GM23338 (cell line): ENCODE results near the gene EPB41L5. TPM values are rescaled to one million over a fixed set of nuclear protein-coding genes. Genes with fewer than 3 reads are reported as not detected.

ENCODE experiments used
- ATAC-seq: fragments of 200-7000 bp; cut with Tn5 transposase; 3 replicates; pipeline ENCODE4 v1.9.1; 2020
- DNase-seq: peaks from one replicate; pipeline ENCODE4 v3.0.0-alpha.2; 2015; ENCODE audit warnings: low spot score
- H2AFZ ChIP-seq: fragments of 200-600 bp; sonication (generic); 2 replicates; pipeline ENCODE4 v1.8.0; 2016; ENCODE audit warnings: antibody characterized with exemption, mild to moderate bottlenecking, moderate library complexity
- H3F3A ChIP-seq: fragments of 200-600 bp; sonication (generic); replicated peaks from 2 replicates; pipeline ENCODE4 v1.8.0; 2017; ENCODE audit warnings: antibody characterized with exemption, mixed run types, low read depth
- H3K27ac ChIP-seq: fragments of 200-600 bp; sonication (generic); 2 replicates; pipeline ENCODE4 v1.6.1; 2016; ENCODE audit warnings: low read depth
- H3K27me3 ChIP-seq: fragments of 200-600 bp; sonication (generic); 2 replicates; pipeline ENCODE4 v1.8.0; 2016; ENCODE audit warnings: mild to moderate bottlenecking, mixed run types, moderate library complexity; ENCODE audit not compliant: insufficient read depth
- H3K36me3 ChIP-seq: fragments of 200-600 bp; sonication (generic); 2 replicates; pipeline ENCODE4 v1.8.0; 2016; ENCODE audit warnings: mild to moderate bottlenecking; ENCODE audit not compliant: insufficient read depth
- H3K4me1 ChIP-seq: fragments of 200-600 bp; sonication (generic); 2 replicates; pipeline ENCODE4 v1.8.0; 2016; ENCODE audit warnings: mild to moderate bottlenecking, moderate library complexity; ENCODE audit not compliant: insufficient read depth
- H3K4me2 ChIP-seq: fragments of 200-600 bp; sonication (generic); 2 replicates; pipeline ENCODE4 v1.7.1; 2017; ENCODE audit warnings: mixed run types
- H3K4me3 ChIP-seq: fragments of 200-600 bp; sonication (generic); 2 replicates; pipeline ENCODE4 v1.6.1; 2016; ENCODE audit warnings: mixed run types
- H3K79me2 ChIP-seq: fragments of 200-600 bp; sonication (generic); replicated peaks from 2 replicates; pipeline ENCODE4 v1.8.0; 2017; ENCODE audit warnings: mild to moderate bottlenecking; ENCODE audit not compliant: insufficient read depth
- H3K9me2 ChIP-seq: fragments of 200-600 bp; sonication (generic); 2 replicates; pipeline ENCODE4 v1.8.0; 2017; ENCODE audit not compliant: insufficient read depth
- H4K20me1 ChIP-seq: fragments of 200-600 bp; sonication (generic); replicated peaks from 2 replicates; pipeline ENCODE4 v1.8.0; 2017; ENCODE audit warnings: mild to moderate bottlenecking; ENCODE audit not compliant: insufficient read depth
- H3K27ac Mint-ChIP-seq: 2 replicates; pipeline ENCODE4 v1.8.0; 2020; ENCODE audit warnings: inconsistent platforms, mild to moderate bottlenecking, moderate library complexity, mixed read lengths
- H3K27me3 Mint-ChIP-seq: 3 replicates; pipeline ENCODE4 v1.8.0; 2022; ENCODE audit warnings: low read depth, mild to moderate bottlenecking, moderate library complexity, mixed read lengths, inconsistent platforms; ENCODE audit not compliant: insufficient read depth, poor library complexity
- H3K36me3 Mint-ChIP-seq: 3 replicates; pipeline ENCODE4 v1.8.0; 2021; ENCODE audit warnings: low read depth, mild to moderate bottlenecking, inconsistent platforms, moderate library complexity, mixed read lengths
- H3K4me1 Mint-ChIP-seq: 3 replicates; pipeline ENCODE4 v1.8.0; 2020; ENCODE audit warnings: mild to moderate bottlenecking, inconsistent platforms, mixed read lengths
- H3K4me3 Mint-ChIP-seq: 3 replicates; pipeline ENCODE4 v1.8.0; 2021; ENCODE audit warnings: moderate library complexity, mild to moderate bottlenecking, inconsistent platforms, mixed read lengths
- H3K9me3 Mint-ChIP-seq: 3 replicates; pipeline ENCODE4 v1.8.0; 2020; ENCODE audit warnings: moderate library complexity, mild to moderate bottlenecking, inconsistent platforms, mixed read lengths
- CREB1 ChIP-seq: fragments of 250-450 bp; sonication (Bioruptor Pico); IDR thresholded peaks from 2 replicates; pipeline ENCODE4 v1.5.0; 2020; ENCODE audit warnings: low read depth, mild to moderate bottlenecking, moderate library complexity
- POLR2AphosphoS5 ChIP-seq: IDR thresholded peaks from 2 replicates; pipeline ENCODE4 v1.6.1; 2016; ENCODE audit warnings: antibody characterized with exemption, low read depth
- STAT1 ChIP-seq: IDR thresholded peaks from one replicate; pipeline ENCODE4 v1.6.1; 2016; ENCODE audit warnings: antibody characterized with exemption; ENCODE audit not compliant: unreplicated experiment
- polyA plus RNA-seq: library from polyadenylated mRNA; unstranded; fragments of >200 nt; fragmentation: Nextera tagmentation; extraction: Ambion mirVana; gene quantifications from 2 replicates; pipeline ENCODE4 v1.2.1, GENCODE V29; 2016
- total RNA-seq: library from RNA; depleted of rRNA; stranded (reverse); fragments of >200 nt; shearing (Covaris generic); gene quantifications from 2 replicates; pipeline ENCODE4 v1.2.3, GENCODE V29; 2014
- TF ChIP-seq, protein P1 (sequence below), 2 experiments: fragments of 200-600 bp in 1 of 2; sonication (generic) in 1 of 2; conservative IDR thresholded peaks; 2 replicates each; pipeline versions ENCODE4 v1.5.1 to v1.6.1; 2016 to 2017; ENCODE audit warnings: antibody characterized with exemption in 2 of 2, low read depth in 2 of 2, mild to moderate bottlenecking in 2 of 2, moderate library complexity in 1 of 2
- TF ChIP-seq, protein P2 (sequence below): IDR thresholded peaks from one replicate; pipeline ENCODE4 v1.6.1; 2018; ENCODE audit warnings: antibody characterized with exemption; ENCODE audit not compliant: unreplicated experiment
- TF ChIP-seq, protein P3 (sequence below): fragments of 250-450 bp; sonication (Bioruptor Pico); IDR thresholded peaks from 2 replicates; pipeline ENCODE4 v1.5.0; 2020; ENCODE audit warnings: mild to moderate bottlenecking, moderate library complexity

Gene EPB41L5
- total and polyA plus RNA-seq, 2 experiments from 2014 or later = 15.5 to 35.4 TPM

DNA sequence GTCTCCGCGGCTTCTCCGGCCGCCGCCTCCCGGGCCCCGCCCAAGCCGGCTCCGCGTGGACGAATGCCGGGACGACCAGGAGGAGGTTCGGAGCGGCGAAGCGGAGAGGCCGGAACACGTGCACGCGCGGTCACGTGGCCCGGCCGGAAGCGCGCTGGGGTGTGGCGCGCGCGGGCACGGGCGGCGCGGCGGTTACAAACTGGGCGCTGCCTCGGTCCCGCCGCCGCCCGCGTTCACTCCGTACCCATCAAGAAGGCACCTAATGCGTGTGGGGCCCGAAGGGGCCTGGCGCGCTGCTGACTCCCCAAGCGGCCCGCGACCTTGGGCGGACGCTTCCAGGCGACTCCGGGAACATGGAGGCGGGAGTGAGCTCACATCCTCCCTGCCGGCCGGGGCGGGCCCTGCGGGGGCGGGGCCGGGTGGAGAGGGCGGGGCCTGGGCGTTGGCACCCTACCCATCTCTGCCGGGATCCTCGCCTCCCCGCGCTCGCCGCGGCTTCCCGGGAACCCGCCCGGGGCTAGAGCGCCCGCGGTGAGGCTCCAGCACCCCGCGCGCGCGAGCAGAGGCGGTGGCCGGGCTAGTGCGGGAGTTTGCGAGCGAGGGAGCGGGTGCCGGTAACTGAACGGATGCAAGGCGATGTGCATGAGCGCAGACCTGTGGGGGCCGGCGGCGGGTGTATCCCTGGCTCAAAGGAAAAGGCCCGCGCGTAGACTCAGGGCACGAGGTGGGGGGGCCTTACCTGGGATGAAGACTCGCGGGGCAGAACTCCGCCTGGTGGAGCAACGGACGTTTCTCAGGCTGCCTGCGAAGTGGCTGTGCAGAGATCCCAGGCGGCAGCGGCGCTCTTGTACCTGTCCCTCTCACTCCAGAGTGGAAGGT, 210.4 kb downstream of the EPB41L5 start, which contains the start of gene TMEM185B:
Gene TMEM185B (minus strand): TSS at position 367 of the 879 bp plus-strand sequence. CDS start 424 bp downstream, outside the sequence.
- ATAC-seq = peak; percentile 89
- Mint-ChIP-seq H3K36me3 (peaks cover 20% of the 10 kb centered on the region), H3K4me1 (peaks cover 18% of the 10 kb centered on the region), H3K27me3 (peaks cover 36% of the 10 kb centered on the region), H3K27ac (no peak within 1 kb of the TSS), H3K9me3 (peaks cover 13% of the 10 kb centered on the region), H3K4me3 (peak within 1 kb of the TSS; percentile 76)
- Histone ChIP-seq H3K36me3 (no peaks in the 10 kb centered on the region; the same call in 1 of the 2 replicates), H4K20me1 (peaks cover 11% of the 10 kb centered on the region; the same call in 1 of the 2 replicates), H3K9me2 (peaks cover 6% of the 10 kb centered on the region; the same call in 1 of the 2 replicates), H3K27ac (no peak within 1 kb of the TSS), H3K4me3 (peak within 1 kb of the TSS; percentile 66), H3F3A (no peaks in the 10 kb centered on the region), H3K4me1 (no peaks in the 10 kb centered on the region; the same call in 1 of the 2 replicates), H3K79me2 (peaks cover 14% of the 10 kb centered on the region), H3K4me2 (peak within 1 kb of the TSS; percentile 86), H2AFZ (peak within 1 kb of the TSS; percentile 97), H3K27me3 (peaks cover 29% of the 10 kb centered on the region)
- TF ChIP-seq, protein P1, sequence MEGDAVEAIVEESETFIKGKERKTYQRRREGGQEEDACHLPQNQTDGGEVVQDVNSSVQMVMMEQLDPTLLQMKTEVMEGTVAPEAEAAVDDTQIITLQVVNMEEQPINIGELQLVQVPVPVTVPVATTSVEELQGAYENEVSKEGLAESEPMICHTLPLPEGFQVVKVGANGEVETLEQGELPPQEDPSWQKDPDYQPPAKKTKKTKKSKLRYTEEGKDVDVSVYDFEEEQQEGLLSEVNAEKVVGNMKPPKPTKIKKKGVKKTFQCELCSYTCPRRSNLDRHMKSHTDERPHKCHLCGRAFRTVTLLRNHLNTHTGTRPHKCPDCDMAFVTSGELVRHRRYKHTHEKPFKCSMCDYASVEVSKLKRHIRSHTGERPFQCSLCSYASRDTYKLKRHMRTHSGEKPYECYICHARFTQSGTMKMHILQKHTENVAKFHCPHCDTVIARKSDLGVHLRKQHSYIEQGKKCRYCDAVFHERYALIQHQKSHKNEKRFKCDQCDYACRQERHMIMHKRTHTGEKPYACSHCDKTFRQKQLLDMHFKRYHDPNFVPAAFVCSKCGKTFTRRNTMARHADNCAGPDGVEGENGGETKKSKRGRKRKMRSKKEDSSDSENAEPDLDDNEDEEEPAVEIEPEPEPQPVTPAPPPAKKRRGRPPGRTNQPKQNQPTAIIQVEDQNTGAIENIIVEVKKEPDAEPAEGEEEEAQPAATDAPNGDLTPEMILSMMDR (conservative IDR thresholded peaks at IDR 0.05; ENCODE audit: low read depth in 2 of 2) = peak; percentile 13 to 28; a peak in 3 of 4 replicates
- TF ChIP-seq POLR2AphosphoS5 (peak; percentile 60; the same call in 1 of the 2 replicates), CREB1 (CRISPR knock-in tag) (peak; percentile 45; the same call in 1 of the 2 replicates), STAT1 (no peak)
- TF ChIP-seq, protein P2, sequence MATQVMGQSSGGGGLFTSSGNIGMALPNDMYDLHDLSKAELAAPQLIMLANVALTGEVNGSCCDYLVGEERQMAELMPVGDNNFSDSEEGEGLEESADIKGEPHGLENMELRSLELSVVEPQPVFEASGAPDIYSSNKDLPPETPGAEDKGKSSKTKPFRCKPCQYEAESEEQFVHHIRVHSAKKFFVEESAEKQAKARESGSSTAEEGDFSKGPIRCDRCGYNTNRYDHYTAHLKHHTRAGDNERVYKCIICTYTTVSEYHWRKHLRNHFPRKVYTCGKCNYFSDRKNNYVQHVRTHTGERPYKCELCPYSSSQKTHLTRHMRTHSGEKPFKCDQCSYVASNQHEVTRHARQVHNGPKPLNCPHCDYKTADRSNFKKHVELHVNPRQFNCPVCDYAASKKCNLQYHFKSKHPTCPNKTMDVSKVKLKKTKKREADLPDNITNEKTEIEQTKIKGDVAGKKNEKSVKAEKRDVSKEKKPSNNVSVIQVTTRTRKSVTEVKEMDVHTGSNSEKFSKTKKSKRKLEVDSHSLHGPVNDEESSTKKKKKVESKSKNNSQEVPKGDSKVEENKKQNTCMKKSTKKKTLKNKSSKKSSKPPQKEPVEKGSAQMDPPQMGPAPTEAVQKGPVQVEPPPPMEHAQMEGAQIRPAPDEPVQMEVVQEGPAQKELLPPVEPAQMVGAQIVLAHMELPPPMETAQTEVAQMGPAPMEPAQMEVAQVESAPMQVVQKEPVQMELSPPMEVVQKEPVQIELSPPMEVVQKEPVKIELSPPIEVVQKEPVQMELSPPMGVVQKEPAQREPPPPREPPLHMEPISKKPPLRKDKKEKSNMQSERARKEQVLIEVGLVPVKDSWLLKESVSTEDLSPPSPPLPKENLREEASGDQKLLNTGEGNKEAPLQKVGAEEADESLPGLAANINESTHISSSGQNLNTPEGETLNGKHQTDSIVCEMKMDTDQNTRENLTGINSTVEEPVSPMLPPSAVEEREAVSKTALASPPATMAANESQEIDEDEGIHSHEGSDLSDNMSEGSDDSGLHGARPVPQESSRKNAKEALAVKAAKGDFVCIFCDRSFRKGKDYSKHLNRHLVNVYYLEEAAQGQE = no peak
- TF ChIP-seq, protein P3, sequence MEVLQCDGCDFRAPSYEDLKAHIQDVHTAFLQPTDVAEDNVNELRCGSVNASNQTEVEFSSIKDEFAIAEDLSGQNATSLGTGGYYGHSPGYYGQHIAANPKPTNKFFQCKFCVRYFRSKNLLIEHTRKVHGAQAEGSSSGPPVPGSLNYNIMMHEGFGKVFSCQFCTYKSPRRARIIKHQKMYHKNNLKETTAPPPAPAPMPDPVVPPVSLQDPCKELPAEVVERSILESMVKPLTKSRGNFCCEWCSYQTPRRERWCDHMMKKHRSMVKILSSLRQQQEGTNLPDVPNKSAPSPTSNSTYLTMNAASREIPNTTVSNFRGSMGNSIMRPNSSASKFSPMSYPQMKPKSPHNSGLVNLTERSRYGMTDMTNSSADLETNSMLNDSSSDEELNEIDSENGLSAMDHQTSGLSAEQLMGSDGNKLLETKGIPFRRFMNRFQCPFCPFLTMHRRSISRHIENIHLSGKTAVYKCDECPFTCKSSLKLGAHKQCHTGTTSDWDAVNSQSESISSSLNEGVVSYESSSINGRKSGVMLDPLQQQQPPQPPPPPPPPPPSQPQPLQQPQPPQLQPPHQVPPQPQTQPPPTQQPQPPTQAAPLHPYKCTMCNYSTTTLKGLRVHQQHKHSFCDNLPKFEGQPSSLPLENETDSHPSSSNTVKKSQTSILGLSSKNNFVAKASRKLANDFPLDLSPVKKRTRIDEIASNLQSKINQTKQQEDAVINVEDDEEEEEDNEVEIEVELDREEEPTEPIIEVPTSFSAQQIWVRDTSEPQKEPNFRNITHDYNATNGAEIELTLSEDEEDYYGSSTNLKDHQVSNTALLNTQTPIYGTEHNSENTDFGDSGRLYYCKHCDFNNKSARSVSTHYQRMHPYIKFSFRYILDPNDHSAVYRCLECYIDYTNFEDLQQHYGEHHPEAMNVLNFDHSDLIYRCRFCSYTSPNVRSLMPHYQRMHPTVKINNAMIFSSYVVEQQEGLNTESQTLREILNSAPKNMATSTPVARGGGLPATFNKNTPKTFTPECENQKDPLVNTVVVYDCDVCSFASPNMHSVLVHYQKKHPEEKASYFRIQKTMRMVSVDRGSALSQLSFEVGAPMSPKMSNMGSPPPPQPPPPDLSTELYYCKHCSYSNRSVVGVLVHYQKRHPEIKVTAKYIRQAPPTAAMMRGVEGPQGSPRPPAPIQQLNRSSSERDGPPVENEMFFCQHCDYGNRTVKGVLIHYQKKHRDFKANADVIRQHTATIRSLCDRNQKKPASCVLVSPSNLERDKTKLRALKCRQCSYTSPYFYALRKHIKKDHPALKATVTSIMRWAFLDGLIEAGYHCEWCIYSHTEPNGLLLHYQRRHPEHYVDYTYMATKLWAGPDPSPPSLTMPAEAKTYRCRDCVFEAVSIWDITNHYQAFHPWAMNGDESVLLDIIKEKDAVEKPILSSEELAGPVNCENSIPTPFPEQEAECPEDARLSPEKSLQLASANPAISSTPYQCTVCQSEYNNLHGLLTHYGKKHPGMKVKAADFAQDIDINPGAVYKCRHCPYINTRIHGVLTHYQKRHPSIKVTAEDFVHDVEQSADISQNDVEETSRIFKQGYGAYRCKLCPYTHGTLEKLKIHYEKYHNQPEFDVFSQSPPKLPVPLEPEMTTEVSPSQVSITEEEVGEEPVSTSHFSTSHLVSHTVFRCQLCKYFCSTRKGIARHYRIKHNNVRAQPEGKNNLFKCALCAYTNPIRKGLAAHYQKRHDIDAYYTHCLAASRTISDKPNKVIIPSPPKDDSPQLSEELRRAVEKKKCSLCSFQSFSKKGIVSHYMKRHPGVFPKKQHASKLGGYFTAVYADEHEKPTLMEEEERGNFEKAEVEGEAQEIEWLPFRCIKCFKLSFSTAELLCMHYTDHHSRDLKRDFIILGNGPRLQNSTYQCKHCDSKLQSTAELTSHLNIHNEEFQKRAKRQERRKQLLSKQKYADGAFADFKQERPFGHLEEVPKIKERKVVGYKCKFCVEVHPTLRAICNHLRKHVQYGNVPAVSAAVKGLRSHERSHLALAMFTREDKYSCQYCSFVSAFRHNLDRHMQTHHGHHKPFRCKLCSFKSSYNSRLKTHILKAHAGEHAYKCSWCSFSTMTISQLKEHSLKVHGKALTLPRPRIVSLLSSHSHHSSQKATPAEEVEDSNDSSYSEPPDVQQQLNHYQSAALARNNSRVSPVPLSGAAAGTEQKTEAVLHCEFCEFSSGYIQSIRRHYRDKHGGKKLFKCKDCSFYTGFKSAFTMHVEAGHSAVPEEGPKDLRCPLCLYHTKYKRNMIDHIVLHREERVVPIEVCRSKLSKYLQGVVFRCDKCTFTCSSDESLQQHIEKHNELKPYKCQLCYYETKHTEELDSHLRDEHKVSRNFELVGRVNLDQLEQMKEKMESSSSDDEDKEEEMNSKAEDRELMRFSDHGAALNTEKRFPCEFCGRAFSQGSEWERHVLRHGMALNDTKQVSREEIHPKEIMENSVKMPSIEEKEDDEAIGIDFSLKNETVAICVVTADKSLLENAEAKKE = no peak
- peak; percentile 83 for DNase-seq
